NCI-H1105 (cell line): ENCODE data around the gene CLTRN.
"Not testable (repeated sequence)": the region's sequence is repeated elsewhere in the genome, so short reads cannot be mapped to it uniquely, and the experiment has no call there.

ENCODE experiments used
- DNase-seq: peaks from one replicate; lab custom pipeline; 2025; lab: John Stamatoyannopoulos, UW

Gene CLTRN

GRCh38 chrX:15647510-15647909, 17.1 kb downstream of the CLTRN start:
- DNase-seq = not testable (repeated sequence)

DNA sequence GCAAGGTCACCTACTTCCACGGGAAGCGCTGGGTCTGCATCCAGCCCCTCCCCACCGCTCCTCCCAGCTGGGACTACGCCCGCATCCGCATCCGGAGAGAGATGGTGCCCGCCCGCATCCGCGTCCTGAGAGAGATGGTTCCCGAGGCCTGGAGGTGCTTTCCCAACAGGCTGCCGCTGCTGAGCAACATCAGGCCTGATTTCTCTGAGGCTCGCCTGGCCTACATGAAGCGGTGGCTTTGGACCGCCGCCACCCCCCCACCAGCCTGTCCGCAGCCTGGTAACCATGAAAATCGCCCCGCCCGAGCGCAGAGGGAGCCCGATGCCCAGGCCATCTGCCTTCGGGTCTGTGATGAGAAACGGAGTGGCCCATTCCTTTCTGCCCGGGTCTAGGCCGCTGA, 18.1 kb downstream of the CLTRN start:
- DNase-seq = no peak

- DNase-seq = no peak
Measured at GRCh38 chrX:15646031-15646430, 18.6 kb downstream of the CLTRN start.

GRCh38 chrX:15645266-15645665, 19.3 kb downstream of the CLTRN start:
- no peak for DNase-seq

- DNase-seq = no peak
Measured at GRCh38 chrX:15644560-15644872, 20.1 kb downstream of the CLTRN start.

- no peak for DNase-seq
Measured at GRCh38 chrX:15643786-15644559, 20.6 kb downstream of the CLTRN start.

DNA sequence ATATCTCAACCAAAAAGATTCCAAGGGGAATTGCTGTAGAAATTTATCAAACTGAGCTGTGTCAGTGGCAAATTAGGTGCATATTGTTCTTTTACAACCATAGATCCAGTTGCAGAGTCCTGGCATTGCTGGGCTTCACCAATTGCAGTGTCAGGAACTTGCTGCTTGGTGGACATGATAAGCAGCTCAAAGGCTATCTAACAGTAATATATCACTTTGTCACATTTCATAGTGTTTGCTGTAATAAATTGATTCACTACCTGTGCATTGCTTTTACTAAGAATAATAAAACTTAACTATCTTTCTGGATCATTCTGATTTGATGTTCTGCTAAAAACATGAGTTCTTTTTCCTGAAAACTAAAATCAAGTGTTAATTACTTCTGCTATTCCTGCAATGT, 33.0 kb downstream of the CLTRN start:
- no peak for DNase-seq

- no peak for DNase-seq
Measured at GRCh38 chrX:15623054-15623453, 41.6 kb downstream of the CLTRN start.

GRCh38 chrX:15619053-15619755, 45.4 kb downstream of the CLTRN start:
- no peak for DNase-seq

- DNase-seq = no peak
Measured at GRCh38 chrX:15617111-15617510, 47.5 kb downstream of the CLTRN start.

GRCh38 chrX:15616531-15616930, 48.1 kb downstream of the CLTRN start:
- DNase-seq = no peak

DNA sequence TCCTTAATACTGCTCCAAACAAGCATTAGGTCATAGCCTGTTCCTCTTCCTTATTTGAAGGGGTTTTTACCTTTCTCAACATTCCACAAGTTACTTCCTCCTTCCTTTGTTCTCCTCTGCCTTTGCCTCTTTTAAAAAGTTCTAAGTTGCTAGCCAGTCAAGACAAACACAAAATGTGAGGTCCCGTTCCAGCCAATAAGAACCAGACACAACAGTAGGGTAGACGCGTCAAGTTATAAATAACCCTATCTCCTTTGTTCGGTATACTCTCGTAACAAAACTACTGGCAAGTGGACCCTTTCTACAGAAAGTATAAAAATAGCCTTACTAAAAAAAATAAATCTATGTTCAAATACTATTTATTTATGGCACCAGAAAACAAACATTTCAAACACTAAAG, 57.5 kb downstream of the CLTRN start:
- DNase-seq = no peak

- DNase-seq = no peak
Measured at GRCh38 chrX:15606136-15606535, 58.5 kb downstream of the CLTRN start.

GRCh38 chrX:15605226-15605625, 59.4 kb downstream of the CLTRN start:
- DNase-seq = no peak

- DNase-seq = no peak
Measured at GRCh38 chrX:15602761-15603160, 61.8 kb downstream of the CLTRN start.

- no peak for DNase-seq
Measured at GRCh38 chrX:15601932-15602331, 62.7 kb downstream of the CLTRN start.

- no peak for DNase-seq
Measured at GRCh38 chrX:15600745-15601144, 63.9 kb downstream of the CLTRN start, which contains the start of gene ACE2. Gene ACE2, minus strand, starts transcription at chrX:15600960. Its CDS starts 49 bp downstream, at chrX:15600911.

DNA sequence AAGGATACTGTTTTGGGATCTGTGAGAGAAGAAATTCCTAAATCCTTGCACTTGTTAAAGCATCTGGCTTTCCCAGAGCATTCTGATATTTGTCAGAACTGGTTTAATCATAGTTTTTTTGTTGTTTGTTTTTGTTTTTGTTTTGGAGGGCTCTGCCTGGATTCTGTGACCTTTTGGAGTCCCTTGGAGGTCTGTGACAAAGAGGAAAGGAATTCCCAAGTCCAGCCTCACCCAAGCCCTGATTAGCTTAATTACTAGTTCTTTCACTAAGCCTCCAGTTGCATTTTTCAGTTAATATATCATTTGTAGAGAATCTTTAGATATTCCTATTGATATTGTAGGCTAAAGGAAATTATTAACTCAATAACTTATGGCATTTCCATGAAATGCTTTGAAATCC, 64.6 kb downstream of the CLTRN start:
- DNase-seq = no peak

GRCh38 chrX:15599461-15599860, 65.1 kb downstream of the CLTRN start:
- DNase-seq = no peak

DNA sequence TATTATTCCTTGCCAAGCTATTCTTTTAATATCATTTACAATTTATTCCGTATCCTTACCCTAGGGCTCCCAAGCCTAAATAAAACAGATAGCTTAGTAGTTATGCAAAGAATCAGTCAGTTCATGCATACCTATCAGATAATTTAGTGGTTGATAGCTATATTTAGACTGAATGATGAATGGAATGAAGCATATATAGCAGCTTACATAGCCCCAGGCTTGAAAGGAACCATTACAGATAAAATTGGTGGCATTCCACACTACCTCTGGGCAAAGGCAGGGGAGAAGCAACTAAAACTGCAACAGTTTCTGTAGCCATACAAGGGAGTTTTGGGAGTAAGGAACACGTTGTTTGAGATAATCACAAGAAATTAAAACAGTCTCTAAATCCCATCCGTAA, 66.6 kb downstream of the CLTRN start:
- no peak for DNase-seq

DNA sequence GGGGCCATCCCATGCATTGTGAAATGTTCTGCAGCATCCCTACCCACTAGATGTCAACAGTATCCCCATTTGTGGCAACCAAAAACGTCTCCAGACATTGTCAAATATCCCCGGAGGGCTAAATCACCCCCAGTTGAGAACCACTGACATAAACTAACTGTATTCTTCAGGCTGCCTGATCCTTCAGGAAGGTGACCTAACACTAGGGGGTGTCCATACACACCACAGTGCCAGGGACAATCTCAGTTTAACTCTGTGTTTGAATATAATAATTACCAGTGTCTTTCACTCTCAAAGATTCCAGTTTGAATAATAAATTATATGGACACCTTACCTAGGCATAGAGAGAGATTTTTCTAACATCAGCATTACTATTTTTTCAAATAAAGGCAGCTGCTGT, 70.2 kb downstream of the CLTRN start:
- DNase-seq = no peak

GRCh38 chrX:15579778-15580747, 84.5 kb downstream of the CLTRN start:
- DNase-seq = no peak
